ENCODE data around the gene RNU4-1.

RNU4-1 gene

GRCh38 chr12:120324841-120325417, 31.9 kb upstream of the RNU4-1 start:
- Histone ChIP-seq H3K4me1 (ENCODE audit: control insufficient read depth, insufficient read depth, low read length) (no peaks in the 10 kb centered on the region), H3K9ac (ENCODE audit: low read depth, low read length) (no peak overlapping the region), H3K27ac (ENCODE audit: low read depth, low read length) (no peak overlapping the region), H3K4me3 (ENCODE audit: low read depth, low read length) (no peak overlapping the region), H3K9me3 (ENCODE audit: control insufficient read depth, insufficient read depth, low read length) (no peaks in the 10 kb centered on the region), H3K36me3 (ENCODE audit: control insufficient read depth, insufficient read depth, low read length) (no peaks in the 10 kb centered on the region), H3K27me3 (ENCODE audit: control insufficient read depth, insufficient read depth, low read length) (no peaks in the 10 kb centered on the region)

GRCh38 chr12:120323772-120324171, 30.7 kb upstream of the RNU4-1 start:
- Histone ChIP-seq H3K27me3 (ENCODE audit: control insufficient read depth, insufficient read depth, low read length) (no peaks in the 10 kb centered on the region), H3K27ac (ENCODE audit: low read depth, low read length) (no peak overlapping the region), H3K4me1 (ENCODE audit: control insufficient read depth, insufficient read depth, low read length) (no peaks in the 10 kb centered on the region), H3K9ac (ENCODE audit: low read depth, low read length) (no peak overlapping the region), H3K36me3 (ENCODE audit: control insufficient read depth, insufficient read depth, low read length) (no peaks in the 10 kb centered on the region), H3K4me3 (ENCODE audit: low read depth, low read length) (no peak overlapping the region), H3K9me3 (ENCODE audit: control insufficient read depth, insufficient read depth, low read length) (no peaks in the 10 kb centered on the region)

- H3K9me3 ChIP-seq (ENCODE audit: control insufficient read depth, insufficient read depth, low read length): no peaks in the 10 kb centered on the region
- H3K27me3 ChIP-seq (ENCODE audit: control insufficient read depth, insufficient read depth, low read length): no peaks in the 10 kb centered on the region
- no peaks in the 10 kb centered on the region for H3K36me3 ChIP-seq (ENCODE audit: control insufficient read depth, insufficient read depth, low read length)
- no peak overlapping the region for H3K27ac ChIP-seq (ENCODE audit: low read depth, low read length)
- no peak overlapping the region for H3K9ac ChIP-seq (ENCODE audit: low read depth, low read length)
- H3K4me1 ChIP-seq (ENCODE audit: control insufficient read depth, insufficient read depth, low read length): peaks cover 6% of the 10 kb centered on the region
- no peak overlapping the region for H3K4me3 ChIP-seq (ENCODE audit: low read depth, low read length)
Measured at GRCh38 chr12:120321382-120322202, 28.6 kb upstream of the RNU4-1 start.

GRCh38 chr12:120317224-120318105, 24.4 kb upstream of the RNU4-1 start:
- Histone ChIP-seq H3K27ac (ENCODE audit: low read depth, low read length) (peak overlapping the region; percentile 79), H3K27me3 (ENCODE audit: control insufficient read depth, insufficient read depth, low read length) (no peaks in the 10 kb centered on the region), H3K36me3 (ENCODE audit: control insufficient read depth, insufficient read depth, low read length) (no peaks in the 10 kb centered on the region), H3K4me1 (ENCODE audit: control insufficient read depth, insufficient read depth, low read length) (peaks cover 7% of the 10 kb centered on the region), H3K4me3 (ENCODE audit: low read depth, low read length) (peak overlapping the region; percentile 67), H3K9ac (ENCODE audit: low read depth, low read length) (peak overlapping the region; percentile 64), H3K9me3 (ENCODE audit: control insufficient read depth, insufficient read depth, low read length) (no peaks in the 10 kb centered on the region)

GRCh38 chr12:120316798-120317223, 23.8 kb upstream of the RNU4-1 start:
- Histone ChIP-seq H3K36me3 (ENCODE audit: control insufficient read depth, insufficient read depth, low read length) (no peaks in the 10 kb centered on the region), H3K27ac (ENCODE audit: low read depth, low read length) (peak overlapping the region; percentile 79), H3K4me3 (ENCODE audit: low read depth, low read length) (peak overlapping the region; percentile 67), H3K27me3 (ENCODE audit: control insufficient read depth, insufficient read depth, low read length) (no peaks in the 10 kb centered on the region), H3K9ac (ENCODE audit: low read depth, low read length) (peak overlapping the region; percentile 64), H3K9me3 (ENCODE audit: control insufficient read depth, insufficient read depth, low read length) (no peaks in the 10 kb centered on the region), H3K4me1 (ENCODE audit: control insufficient read depth, insufficient read depth, low read length) (peaks cover 7% of the 10 kb centered on the region)

GRCh38 chr12:120314220-120314619, 21.2 kb upstream of the RNU4-1 start:
- H3K27me3 ChIP-seq (ENCODE audit: control insufficient read depth, insufficient read depth, low read length): no peaks in the 10 kb centered on the region
- H3K36me3 ChIP-seq (ENCODE audit: control insufficient read depth, insufficient read depth, low read length): no peaks in the 10 kb centered on the region
- H3K4me3 ChIP-seq (ENCODE audit: low read depth, low read length): no peak overlapping the region
- no peaks in the 10 kb centered on the region for H3K9me3 ChIP-seq (ENCODE audit: control insufficient read depth, insufficient read depth, low read length)
- peaks cover 7% of the 10 kb centered on the region for H3K4me1 ChIP-seq (ENCODE audit: control insufficient read depth, insufficient read depth, low read length)
- no peak overlapping the region for H3K9ac ChIP-seq (ENCODE audit: low read depth, low read length)
- no peak overlapping the region for H3K27ac ChIP-seq (ENCODE audit: low read depth, low read length)

- Histone ChIP-seq H3K27me3 (ENCODE audit: control insufficient read depth, insufficient read depth, low read length) (no peaks in the 10 kb centered on the region), H3K4me1 (ENCODE audit: control insufficient read depth, insufficient read depth, low read length) (no peaks in the 10 kb centered on the region), H3K36me3 (ENCODE audit: control insufficient read depth, insufficient read depth, low read length) (no peaks in the 10 kb centered on the region), H3K27ac (ENCODE audit: low read depth, low read length) (peak within 1 kb of the TSS; percentile 46), H3K9ac (ENCODE audit: low read depth, low read length) (peak within 1 kb of the TSS; percentile 88), H3K9me3 (ENCODE audit: control insufficient read depth, insufficient read depth, low read length) (no peaks in the 10 kb centered on the region), H3K4me3 (ENCODE audit: low read depth, low read length) (peak within 1 kb of the TSS; percentile 77)
Measured at GRCh38 chr12:120301962-120302815, 9.2 kb upstream of the RNU4-1 start, which contains the start of gene SIRT4. TSS of gene SIRT4 (plus strand) at chr12:120302321. CDS start at chr12:120303562, 1,241 bp downstream.

GRCh38 chr12:120292411-120292660, 701 bp downstream of the RNU4-1 start:
- H3K27me3 ChIP-seq (ENCODE audit: control insufficient read depth, insufficient read depth, low read length): no peaks in the 10 kb centered on the region
- peak overlapping the region; percentile 66 for H3K4me3 ChIP-seq (ENCODE audit: low read depth, low read length)
- peaks cover 13% of the 10 kb centered on the region for H3K4me1 ChIP-seq (ENCODE audit: control insufficient read depth, insufficient read depth, low read length)
- peak overlapping the region; percentile 99 for H3K27ac ChIP-seq (ENCODE audit: low read depth, low read length)
- H3K9me3 ChIP-seq (ENCODE audit: control insufficient read depth, insufficient read depth, low read length): no peaks in the 10 kb centered on the region
- H3K9ac ChIP-seq (ENCODE audit: low read depth, low read length): peak overlapping the region; percentile 95
- H3K36me3 ChIP-seq (ENCODE audit: control insufficient read depth, insufficient read depth, low read length): no peaks in the 10 kb centered on the region

- Histone ChIP-seq H3K4me3 (ENCODE audit: low read depth, low read length) (peak overlapping the region; percentile 22), H3K9ac (ENCODE audit: low read depth, low read length) (peak overlapping the region; percentile 36; the same call in 1 of the 2 replicates), H3K27ac (ENCODE audit: low read depth, low read length) (peak overlapping the region; percentile 99), H3K36me3 (ENCODE audit: control insufficient read depth, insufficient read depth, low read length) (no peaks in the 10 kb centered on the region), H3K4me1 (ENCODE audit: control insufficient read depth, insufficient read depth, low read length) (peaks cover 17% of the 10 kb centered on the region), H3K27me3 (ENCODE audit: control insufficient read depth, insufficient read depth, low read length) (no peaks in the 10 kb centered on the region), H3K9me3 (ENCODE audit: control insufficient read depth, insufficient read depth, low read length) (no peaks in the 10 kb centered on the region)
Measured at GRCh38 chr12:120290609-120291305, 2.3 kb downstream of the RNU4-1 start.

GRCh38 chr12:120287491-120287890, 5.5 kb downstream of the RNU4-1 start:
- H3K9me3 ChIP-seq (ENCODE audit: control insufficient read depth, insufficient read depth, low read length): no peaks in the 10 kb centered on the region
- no peaks in the 10 kb centered on the region for H3K36me3 ChIP-seq (ENCODE audit: control insufficient read depth, insufficient read depth, low read length)
- H3K27me3 ChIP-seq (ENCODE audit: control insufficient read depth, insufficient read depth, low read length): no peaks in the 10 kb centered on the region
- H3K9ac ChIP-seq (ENCODE audit: low read depth, low read length): no peak overlapping the region
- no peak overlapping the region for H3K27ac ChIP-seq (ENCODE audit: low read depth, low read length)
- peaks cover 10% of the 10 kb centered on the region for H3K4me1 ChIP-seq (ENCODE audit: control insufficient read depth, insufficient read depth, low read length)
- no peak overlapping the region for H3K4me3 ChIP-seq (ENCODE audit: low read depth, low read length)

All from HUES48 (cell line).